Loucy (cell line): ENCODE results near the gene PTPRA.

Source experiments
- H2AFZ ChIP-seq: fragments of 200-600 bp; sonication (generic); 2 replicates; pipeline ENCODE4 v1.6.0; 2016; ENCODE audit warnings: antibody characterized with exemption, mild to moderate bottlenecking, low read length, moderate library complexity
- H3F3A ChIP-seq: fragments of 200-600 bp; 2 replicates; pipeline ENCODE4 v1.6.0; 2016; ENCODE audit warnings: antibody characterized with exemption, low read depth, mild to moderate bottlenecking
- H3K27me3 ChIP-seq: fragments of 200-600 bp; sonication (generic); 2 replicates; pipeline ENCODE4 v1.6.1; 2014; ENCODE audit warnings: low read length, mild to moderate bottlenecking; ENCODE audit not compliant: insufficient read depth, poor library complexity, severe bottlenecking
- H3K36me3 ChIP-seq: fragments of 200-600 bp; sonication (generic); 2 replicates; pipeline ENCODE4 v1.6.1; 2016; ENCODE audit warnings: low read length; ENCODE audit not compliant: insufficient read depth
- H3K4me1 ChIP-seq: fragments of 200-600 bp; sonication (generic); 2 replicates; pipeline ENCODE4 v1.5.1; 2014; ENCODE audit warnings: low read length, mild to moderate bottlenecking; ENCODE audit not compliant: insufficient read depth, poor library complexity, severe bottlenecking
- H3K4me2 ChIP-seq: fragments of 200-600 bp; sonication (generic); 2 replicates; pipeline ENCODE4 v1.6.0; 2014; ENCODE audit warnings: antibody characterized with exemption, low read length, low read depth, mild to moderate bottlenecking; ENCODE audit not compliant: poor library complexity, severe bottlenecking
- H3K4me3 ChIP-seq: fragments of 200-600 bp; sonication (generic); 2 replicates; pipeline ENCODE4 v1.5.1; 2014; ENCODE audit warnings: low read length, mild to moderate bottlenecking, mixed read lengths; ENCODE audit not compliant: poor library complexity, severe bottlenecking
- H3K79me2 ChIP-seq: fragments of 200-600 bp; sonication (generic); 2 replicates; pipeline ENCODE4 v1.6.1; 2014; ENCODE audit warnings: low read length; ENCODE audit not compliant: insufficient read depth
- H3K9ac ChIP-seq: fragments of 200-600 bp; sonication (generic); 2 replicates; pipeline ENCODE4 v1.6.0; 2014; ENCODE audit warnings: mild to moderate bottlenecking, low read depth, low read length, moderate library complexity; ENCODE audit not compliant: poor library complexity, severe bottlenecking
- H3K9me2 ChIP-seq: fragments of 200-600 bp; sonication (generic); replicated peaks from 2 replicates; pipeline ENCODE4 v1.6.1; 2016; ENCODE audit warnings: low read depth, low read length, mixed read lengths
- H3K9me3 ChIP-seq: fragments of 200-600 bp; sonication (generic); 2 replicates; pipeline ENCODE4 v1.6.1; 2014; ENCODE audit warnings: mild to moderate bottlenecking, antibody characterized with exemption, low read length, low read depth; ENCODE audit not compliant: insufficient read depth
- H4K20me1 ChIP-seq: fragments of 200-600 bp; sonication (generic); 2 replicates; pipeline ENCODE4 v1.6.0; 2014; ENCODE audit warnings: antibody characterized with exemption, low read length, mild to moderate bottlenecking; ENCODE audit not compliant: insufficient read depth, poor library complexity, severe bottlenecking
- CTCF ChIP-seq: fragments of 200-600 bp; sonication (generic); conservative IDR thresholded peaks from 2 replicates; pipeline ENCODE4 v1.5.1; 2014; ENCODE audit warnings: mild to moderate bottlenecking, antibody characterized with exemption, low read length
- EZH2phosphoT487 ChIP-seq: fragments of 200-600 bp; IDR thresholded peaks from 2 replicates; pipeline ENCODE4 v1.6.1; 2018; ENCODE audit warnings: antibody characterized with exemption, mild to moderate bottlenecking, moderate library complexity, borderline replicate concordance

PTPRA gene

DNA sequence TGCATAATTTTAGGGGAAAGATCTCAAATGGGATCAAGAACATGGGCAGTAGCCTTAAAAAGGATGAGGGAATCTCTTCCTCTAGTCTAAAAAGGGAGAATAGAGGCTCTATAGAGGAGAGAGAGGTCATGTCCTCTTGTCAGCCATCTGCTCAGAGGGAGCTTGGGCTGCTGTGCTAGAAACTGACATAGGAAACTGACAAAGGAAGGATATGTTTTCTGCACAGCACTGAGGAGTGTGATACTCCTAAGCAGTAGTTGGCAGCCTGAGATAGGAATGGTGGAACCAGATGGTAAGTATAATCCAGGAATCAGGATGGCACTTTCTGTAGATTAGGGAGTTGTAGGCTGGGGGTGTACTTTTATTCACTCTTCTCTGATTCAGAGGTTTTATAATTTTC lies 59.2 kb downstream of the PTPRA start:
- Histone ChIP-seq H3K27me3 (no peaks in the 10 kb centered on the region), H3K36me3 (peaks cover 14% of the 10 kb centered on the region; the same call in 1 of the 2 replicates), H3K79me2 (peaks cover 14% of the 10 kb centered on the region; the same call in 1 of the 2 replicates), H3F3A (no peaks in the 10 kb centered on the region), H3K9me2 (no peaks in the 10 kb centered on the region), H2AFZ (no peak overlapping the region), H4K20me1 (no peaks in the 10 kb centered on the region), H3K4me3 (no peak overlapping the region), H3K4me1 (peaks cover 8% of the 10 kb centered on the region), H3K9ac (no peak overlapping the region), H3K9me3 (no peaks in the 10 kb centered on the region), H3K4me2 (no peak overlapping the region)
- no peak for TF ChIP-seq EZH2phosphoT487
- TF ChIP-seq CTCF: no peak

DNA sequence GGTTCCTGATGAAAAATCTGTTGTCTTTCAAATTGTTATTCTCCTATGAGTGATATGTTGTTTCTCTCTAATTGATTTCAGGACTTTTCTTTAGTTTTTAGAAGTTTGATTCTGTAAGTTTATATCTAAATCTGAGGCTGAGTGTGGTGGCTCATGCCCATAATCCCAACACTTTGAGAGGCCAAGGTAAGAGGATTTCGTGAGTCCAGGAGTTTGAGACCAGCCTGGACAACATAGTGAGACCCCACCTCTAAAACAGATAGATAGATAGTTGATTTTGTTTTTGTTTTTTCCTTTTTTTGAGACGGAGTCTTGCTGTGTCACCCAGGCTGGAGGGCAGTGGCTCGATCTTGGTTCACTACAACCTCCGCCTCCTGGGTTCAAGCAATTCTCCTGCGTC lies 64.6 kb downstream of the PTPRA start:
- no peak overlapping the region for H3K9ac ChIP-seq
- no peaks in the 10 kb centered on the region for H3K9me2 ChIP-seq

GRCh38 chr20:2942439-2942838 lies 69.2 kb downstream of the PTPRA start:
- H3K9me2 ChIP-seq: no peaks in the 10 kb centered on the region
- H3K79me2 ChIP-seq: peaks cover 58% of the 10 kb centered on the region
- H3F3A ChIP-seq: no peaks in the 10 kb centered on the region
- H3K4me3 ChIP-seq: no peak overlapping the region
- H3K4me2 ChIP-seq: no peak overlapping the region
- no peaks in the 10 kb centered on the region for H3K9me3 ChIP-seq
- H3K4me1 ChIP-seq: peaks cover 10% of the 10 kb centered on the region
- H3K9ac ChIP-seq: no peak overlapping the region
- H3K27me3 ChIP-seq: no peaks in the 10 kb centered on the region
- H2AFZ ChIP-seq: no peak overlapping the region
- TF ChIP-seq CTCF (no peak), EZH2phosphoT487 (no peak)
- H3K36me3 ChIP-seq: peaks cover 3% of the 10 kb centered on the region; the same call in 1 of the 2 replicates
- peaks cover 8% of the 10 kb centered on the region for H4K20me1 ChIP-seq

More for the DNA sequence above, 64.6 kb downstream of the PTPRA start:
- no peak for TF ChIP-seq EZH2phosphoT487
- TF ChIP-seq CTCF: no peak
- no peaks in the 10 kb centered on the region for H3F3A ChIP-seq
- H3K4me1 ChIP-seq: peaks cover 6% of the 10 kb centered on the region
- no peak overlapping the region for H3K4me3 ChIP-seq
- H3K4me2 ChIP-seq: no peak overlapping the region
- peaks cover 8% of the 10 kb centered on the region for H4K20me1 ChIP-seq
- peaks cover 43% of the 10 kb centered on the region for H3K79me2 ChIP-seq
- no peaks in the 10 kb centered on the region for H3K27me3 ChIP-seq
- 0 out of 2 replicates have a peak, but pooled peaks cover 4% of the 10 kb centered on the region for H3K36me3 ChIP-seq
- no peaks in the 10 kb centered on the region for H3K9me3 ChIP-seq
- H2AFZ ChIP-seq: no peak overlapping the region
